HCT116 (cell line): ENCODE data around the gene RRBP1. TPM values are rescaled to one million over a fixed set of nuclear protein-coding genes. Genes with fewer than 3 reads are reported as not detected.

Experiments
- ATAC-seq: fragments of 200-7000 bp; cut with Tn5 transposase; 2 replicates; pipeline ENCODE4 v1.9.1; 2020; ENCODE audit warnings: mild to moderate bottlenecking, moderate library complexity
- BruUV-seq: library from RNA; stranded (reverse); fragments of 400-500 nt; replicated peaks from 2 replicates; lab custom pipeline; 2021; lab: Mats Ljungman, UMichigan
- CTCF ChIA-PET: fragments of 300-600 bp; sonication (Branson Sonifier 250); formaldehyde crosslinking; loops from one replicate; lab custom pipeline; 2021; ENCODE audit warnings: antibody characterized with exemption; lab: Charles Lee
- POLR2A ChIA-PET: fragments of 300-600, 350-600 bp; sonication (Branson Sonifier 250); formaldehyde crosslinking; loops from one replicate; lab custom pipeline; 2021; ENCODE audit warnings: antibody characterized with exemption; lab: Charles Lee
- RAD21 ChIA-PET, 2 experiments: fragments of 300-600 bp; sonication (Branson Sonifier 250); formaldehyde crosslinking; loops; one replicate each; lab custom pipeline; 2023; ENCODE audit warnings: low total read pairs in 2 of 2; ENCODE audit not compliant: uncharacterized antibody in 2 of 2, unreplicated experiment in 2 of 2, low non-redundant PET in 1 of 2; lab: Charles Lee
- DNase-seq: peaks from one replicate; pipeline ENCODE4 v3.0.0-alpha.2; 2010; ENCODE audit warnings: low read depth, low spot score
- H2AFZ ChIP-seq: fragments of 200-600 bp; shearing (Covaris generic), sonication (generic); 2 replicates; pipeline ENCODE4 v1.6.1; 2017; ENCODE audit warnings: low read depth, mixed run types, mixed read lengths, antibody characterized with exemption, low read length; ENCODE audit not compliant: poor library complexity, severe bottlenecking
- H3K27ac ChIP-seq: 2 replicates; pipeline ENCODE4 v1.5.1; 2012; ENCODE audit warnings: low read depth, low read length
- H3K27me3 ChIP-seq: fragments of 200-600 bp; sonication (generic); 2 replicates; pipeline ENCODE4 v1.6.1; 2016; ENCODE audit warnings: mixed run types, low read length, mixed read lengths; ENCODE audit not compliant: insufficient read depth
- H3K36me3 ChIP-seq, 2 experiments: fragments of 200-500 bp in 1 of 2; fragments of 200-600 bp in 1 of 2; sonication (Bioruptor generic) in 1 of 2; sonication (generic) in 1 of 2; 2 replicates each; pipeline versions ENCODE4 v1.5.1 to v1.6.1; 2014 to 2016; ENCODE audit warnings: low read length in 2 of 2, inconsistent platforms in 1 of 2, mixed read lengths in 1 of 2, mixed run types in 1 of 2; ENCODE audit not compliant: insufficient read depth in 2 of 2, control insufficient read depth in 1 of 2
- H3K4me1 ChIP-seq, 2 experiments: fragments of 200-600 bp in 1 of 2; sonication (generic) in 1 of 2; 2 replicates each; pipeline versions ENCODE4 v1.5.1 to v1.6.1; 2012 to 2017; ENCODE audit warnings: low read length in 2 of 2, inconsistent platforms in 1 of 2, mild to moderate bottlenecking in 1 of 2, mixed read lengths in 1 of 2, mixed run types in 1 of 2, moderate library complexity in 1 of 2; ENCODE audit not compliant: insufficient read depth in 2 of 2, control insufficient read depth in 1 of 2
- H3K4me2 ChIP-seq: fragments of 200-600 bp; sonication (generic); 2 replicates; pipeline ENCODE4 v1.6.1; 2017; ENCODE audit warnings: mixed run types, low read length, mixed read lengths
- H3K4me3 ChIP-seq, 2 experiments: fragments of 200-600 bp in 1 of 2; sonication (generic) in 1 of 2; replicated peaks in 1 of 2; 2 replicates each; pipeline ENCODE4 v1.5.1; 2011 to 2016; ENCODE audit warnings: low read length in 2 of 2, control low read depth in 1 of 2, low read depth in 1 of 2, mild to moderate bottlenecking in 1 of 2, mixed read lengths in 1 of 2, mixed run types in 1 of 2
- H3K79me2 ChIP-seq: fragments of 200-600 bp; sonication (generic); 2 replicates; pipeline ENCODE4 v1.6.1; 2017; ENCODE audit warnings: mild to moderate bottlenecking, mixed run types, low read length, moderate library complexity, mixed read lengths; ENCODE audit not compliant: insufficient read depth
- H3K9ac ChIP-seq: fragments of 200-600 bp; sonication (generic); 2 replicates; pipeline ENCODE4 v1.6.1; 2016; ENCODE audit warnings: low read length, mixed read lengths
- H3K9me2 ChIP-seq: fragments of 200-600 bp; sonication (generic), shearing (Covaris generic); 2 replicates; pipeline ENCODE4 v1.6.1; 2017; ENCODE audit warnings: mixed run types, mild to moderate bottlenecking, moderate library complexity; ENCODE audit not compliant: insufficient read depth
- H3K9me3 ChIP-seq, 2 experiments: fragments of 200-500 bp in 1 of 2; fragments of 200-600 bp in 1 of 2; sonication (Bioruptor generic) in 1 of 2; sonication (generic) in 1 of 2; 2 replicates each; pipeline ENCODE4 v1.6.1; 2014 to 2017; ENCODE audit warnings: low read length in 2 of 2, mixed read lengths in 2 of 2, inconsistent platforms in 1 of 2, low read depth in 1 of 2, mild to moderate bottlenecking in 1 of 2, mixed run types in 1 of 2, moderate library complexity in 1 of 2; ENCODE audit not compliant: control insufficient read depth in 1 of 2, insufficient read depth in 1 of 2
- H4K20me1 ChIP-seq: fragments of 200-600 bp; sonication (generic), shearing (Covaris generic); 2 replicates; pipeline ENCODE4 v1.6.1; 2017; ENCODE audit warnings: mixed run types, mild to moderate bottlenecking, moderate library complexity; ENCODE audit not compliant: insufficient read depth
- ELF1 ChIP-seq: IDR thresholded peaks from 2 replicates; pipeline ENCODE4 v1.6.1; 2012; ENCODE audit warnings: low read depth, borderline replicate concordance
- EZH2 ChIP-seq: fragments of 200-600 bp; sonication (generic); IDR thresholded peaks from 2 replicates; pipeline ENCODE4 v1.6.1; 2017; ENCODE audit warnings: antibody characterized with exemption, mixed run types
- EZH2phosphoT487 ChIP-seq: fragments of 200-600 bp; IDR thresholded peaks from 2 replicates; pipeline ENCODE4 v1.6.1; 2018; ENCODE audit warnings: antibody characterized with exemption, borderline replicate concordance
- SIN3A ChIP-seq: IDR thresholded peaks from 2 replicates; pipeline ENCODE4 v1.6.1; 2012; ENCODE audit warnings: low read depth
- SRF ChIP-seq: IDR thresholded peaks from 2 replicates; pipeline ENCODE4 v1.6.1; 2012; ENCODE audit warnings: low read depth
- TCF7L2 ChIP-seq: IDR thresholded peaks from 2 replicates; pipeline ENCODE4 v1.7.0; 2011; ENCODE audit warnings: borderline replicate concordance, inconsistent platforms; ENCODE audit not compliant: insufficient read depth, insufficient read length; ENCODE audit errors: extremely low read depth
- intact Hi-C: fragments of 100-400 bp; cut with micrococcal nuclease; formaldehyde crosslinking; loops from 2 replicates; pipeline ENCODE4 v1.10.0; 2022
- total RNA-seq: library from RNA; stranded (reverse); gene quantifications from one replicate; pipeline ENCODE4 v1.2.1, GENCODE V29; 2021; ENCODE audit not compliant: unreplicated experiment
- TF ChIP-seq, protein P1 (sequence below), 3 experiments: fragments of 200-600 bp in 1 of 3; sonication (generic) in 1 of 3; IDR thresholded peaks in 2 of 3; conservative IDR thresholded peaks in 1 of 3; 2 replicates each; pipeline ENCODE4 v1.5.1; 2012 to 2017; ENCODE audit warnings: low read depth in 2 of 3, low read length in 2 of 3, antibody characterized with exemption in 1 of 3, borderline replicate concordance in 1 of 3, control low read depth in 1 of 3, mild to moderate bottlenecking in 1 of 3, mixed read lengths in 1 of 3, mixed run types in 1 of 3, moderate library complexity in 1 of 3; ENCODE audit not compliant: insufficient read depth in 1 of 3

RRBP1 gene
- total RNA-seq, 1 experiment from 2014 or later: 123 TPM

GRCh38 chr20:17671011-17671410, 11.0 kb downstream of the RRBP1 start (continued):
- TF ChIP-seq ELF1 (no peak), TCF7L2 (no peak)

GRCh38 chr20:17669306-17669931, 12.6 kb downstream of the RRBP1 start:
- ChIA-PET CTCF (no interaction called here), RAD21 (no interaction called here), POLR2A (no interaction called here)
- Histone ChIP-seq H3K9me3 (no peaks in the 10 kb centered on the region), H3K4me2 (no peak overlapping the region), H3K36me3 (peaks cover 2 to 10% of the 10 kb centered on the region in 2 experiments; a peak in 1 of 4 replicates), H3K9me2 (no peaks in the 10 kb centered on the region), H3K27ac (no peak overlapping the region), H3K9ac (no peak overlapping the region), H3K4me1 (no peaks in the 10 kb centered on the region), H4K20me1 (no peaks in the 10 kb centered on the region; the same call in 1 of the 2 replicates), H2AFZ (no peak overlapping the region), H3K4me3 (no peak overlapping the region), H3K27me3 (no peaks in the 10 kb centered on the region), H3K79me2 (peaks cover 90% of the 10 kb centered on the region)
- no peak for ATAC-seq
- TF ChIP-seq EZH2phosphoT487 (no peak), EZH2 (no peak), SRF (no peak), SIN3A (no peak), TCF7L2 (no peak)
- TF ChIP-seq, protein P1, sequence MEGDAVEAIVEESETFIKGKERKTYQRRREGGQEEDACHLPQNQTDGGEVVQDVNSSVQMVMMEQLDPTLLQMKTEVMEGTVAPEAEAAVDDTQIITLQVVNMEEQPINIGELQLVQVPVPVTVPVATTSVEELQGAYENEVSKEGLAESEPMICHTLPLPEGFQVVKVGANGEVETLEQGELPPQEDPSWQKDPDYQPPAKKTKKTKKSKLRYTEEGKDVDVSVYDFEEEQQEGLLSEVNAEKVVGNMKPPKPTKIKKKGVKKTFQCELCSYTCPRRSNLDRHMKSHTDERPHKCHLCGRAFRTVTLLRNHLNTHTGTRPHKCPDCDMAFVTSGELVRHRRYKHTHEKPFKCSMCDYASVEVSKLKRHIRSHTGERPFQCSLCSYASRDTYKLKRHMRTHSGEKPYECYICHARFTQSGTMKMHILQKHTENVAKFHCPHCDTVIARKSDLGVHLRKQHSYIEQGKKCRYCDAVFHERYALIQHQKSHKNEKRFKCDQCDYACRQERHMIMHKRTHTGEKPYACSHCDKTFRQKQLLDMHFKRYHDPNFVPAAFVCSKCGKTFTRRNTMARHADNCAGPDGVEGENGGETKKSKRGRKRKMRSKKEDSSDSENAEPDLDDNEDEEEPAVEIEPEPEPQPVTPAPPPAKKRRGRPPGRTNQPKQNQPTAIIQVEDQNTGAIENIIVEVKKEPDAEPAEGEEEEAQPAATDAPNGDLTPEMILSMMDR (IDR thresholded peaks at IDR 0.05 in 2 of 3, conservative IDR thresholded peaks at IDR 0.05 in 1 of 3; ENCODE audit: borderline replicate concordance in 1 of 3, insufficient read depth in 1 of 3, low read depth in 2 of 3, low read length in 2 of 3): no peak
- intact Hi-C loops: no loop called here
- no peak for DNase-seq
- no TSS peak for BruUV-seq
